ENCODE data around the gene WDR20.

GRCh38 chr14:102138961-102139285 is 774 bp upstream of the WDR20 start:
- TF ChIP-seq, protein P1, sequence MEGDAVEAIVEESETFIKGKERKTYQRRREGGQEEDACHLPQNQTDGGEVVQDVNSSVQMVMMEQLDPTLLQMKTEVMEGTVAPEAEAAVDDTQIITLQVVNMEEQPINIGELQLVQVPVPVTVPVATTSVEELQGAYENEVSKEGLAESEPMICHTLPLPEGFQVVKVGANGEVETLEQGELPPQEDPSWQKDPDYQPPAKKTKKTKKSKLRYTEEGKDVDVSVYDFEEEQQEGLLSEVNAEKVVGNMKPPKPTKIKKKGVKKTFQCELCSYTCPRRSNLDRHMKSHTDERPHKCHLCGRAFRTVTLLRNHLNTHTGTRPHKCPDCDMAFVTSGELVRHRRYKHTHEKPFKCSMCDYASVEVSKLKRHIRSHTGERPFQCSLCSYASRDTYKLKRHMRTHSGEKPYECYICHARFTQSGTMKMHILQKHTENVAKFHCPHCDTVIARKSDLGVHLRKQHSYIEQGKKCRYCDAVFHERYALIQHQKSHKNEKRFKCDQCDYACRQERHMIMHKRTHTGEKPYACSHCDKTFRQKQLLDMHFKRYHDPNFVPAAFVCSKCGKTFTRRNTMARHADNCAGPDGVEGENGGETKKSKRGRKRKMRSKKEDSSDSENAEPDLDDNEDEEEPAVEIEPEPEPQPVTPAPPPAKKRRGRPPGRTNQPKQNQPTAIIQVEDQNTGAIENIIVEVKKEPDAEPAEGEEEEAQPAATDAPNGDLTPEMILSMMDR (IDR thresholded peaks at IDR 0.05), result no peak
- TF ChIP-seq POLR2AphosphoS5 (IDR thresholded peaks at IDR 0.05) (no peak), EP300 (IDR thresholded peaks at IDR 0.05) (no peak), POLR2A (IDR thresholded peaks at IDR 0.05) (no peak)

Measured in suprapubic skin (tissue), 4 donors.